ENCODE measurements around the gene CLCC1. TPM values are rescaled to one million over a fixed set of nuclear protein-coding genes. Genes with fewer than 3 reads are reported as not detected.
"Not testable (repeated sequence)": the region's sequence is repeated elsewhere in the genome, so short reads cannot be mapped to it uniquely, and the experiment has no call there.

Gene CLCC1
- total RNA-seq, 1 experiment from 2014 or later = 18.8 TPM

DNA sequence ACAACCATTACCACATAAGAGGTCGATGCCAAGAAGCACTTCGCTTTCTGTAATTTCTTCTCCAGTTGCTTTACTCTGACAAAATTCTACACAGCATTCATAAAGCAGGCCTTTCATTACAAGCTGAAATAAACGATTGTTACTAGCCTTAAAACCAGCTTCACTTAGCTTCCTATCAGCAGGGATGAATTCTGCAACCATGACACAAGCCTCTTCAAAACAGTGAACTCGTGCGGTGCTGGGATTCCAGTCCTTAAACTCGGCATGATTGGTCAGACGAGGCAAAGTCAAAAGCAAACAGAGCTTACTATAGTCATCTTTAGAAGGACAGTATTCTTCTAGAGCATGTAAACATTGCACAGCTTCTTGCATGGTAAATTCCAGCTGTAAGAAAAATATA, 48.1 kb upstream of the CLCC1 start:
- TF ChIP-seq, protein P1, sequence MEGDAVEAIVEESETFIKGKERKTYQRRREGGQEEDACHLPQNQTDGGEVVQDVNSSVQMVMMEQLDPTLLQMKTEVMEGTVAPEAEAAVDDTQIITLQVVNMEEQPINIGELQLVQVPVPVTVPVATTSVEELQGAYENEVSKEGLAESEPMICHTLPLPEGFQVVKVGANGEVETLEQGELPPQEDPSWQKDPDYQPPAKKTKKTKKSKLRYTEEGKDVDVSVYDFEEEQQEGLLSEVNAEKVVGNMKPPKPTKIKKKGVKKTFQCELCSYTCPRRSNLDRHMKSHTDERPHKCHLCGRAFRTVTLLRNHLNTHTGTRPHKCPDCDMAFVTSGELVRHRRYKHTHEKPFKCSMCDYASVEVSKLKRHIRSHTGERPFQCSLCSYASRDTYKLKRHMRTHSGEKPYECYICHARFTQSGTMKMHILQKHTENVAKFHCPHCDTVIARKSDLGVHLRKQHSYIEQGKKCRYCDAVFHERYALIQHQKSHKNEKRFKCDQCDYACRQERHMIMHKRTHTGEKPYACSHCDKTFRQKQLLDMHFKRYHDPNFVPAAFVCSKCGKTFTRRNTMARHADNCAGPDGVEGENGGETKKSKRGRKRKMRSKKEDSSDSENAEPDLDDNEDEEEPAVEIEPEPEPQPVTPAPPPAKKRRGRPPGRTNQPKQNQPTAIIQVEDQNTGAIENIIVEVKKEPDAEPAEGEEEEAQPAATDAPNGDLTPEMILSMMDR (conservative IDR thresholded peaks at IDR 0.05) = no peak
- H4K5ac ChIP-seq (ENCODE audit: insufficient read length, low read depth, low read length) = no peak overlapping the region
- no peaks in the 10 kb centered on the region for H3K4me1 Mint-ChIP-seq
- WGBS (ENCODE audit: extremely low coverage, insufficient read length, low lambda C conversion rate) = no CpG with 5 or more reads among the region's 7 CpGs
- H3K4me1 ChIP-seq (ENCODE audit: insufficient read depth, low read length) = no peaks in the 10 kb centered on the region
- H3K27ac ChIP-seq (ENCODE audit: insufficient read length, low read depth, low read length) = no peak overlapping the region
- H3K23ac ChIP-seq (ENCODE audit: insufficient read length, low read depth, low read length) = no peak overlapping the region
- H3K56ac ChIP-seq (ENCODE audit: insufficient read length, low read depth, low read length) = no peak overlapping the region
- H3K36me3 Mint-ChIP-seq (ENCODE audit: insufficient read depth in 1 of 3, low read depth in 3 of 3) = peaks cover 0 to 3% (median 2%) of the 10 kb centered on the region in 3 experiments; a peak in 2 of 7 replicates
- no peak overlapping the region for H3K4ac ChIP-seq (ENCODE audit: low read depth, low read length)
- H3K27ac Mint-ChIP-seq = no peak overlapping the region
- no peak overlapping the region for H3K9ac ChIP-seq (ENCODE audit: extremely low read depth, insufficient read length, low read length)
- no peak overlapping the region for H4K91ac ChIP-seq (ENCODE audit: insufficient read length, low read depth, low read length)
- no peak overlapping the region for H3K18ac ChIP-seq (ENCODE audit: insufficient read length, low read depth, low read length)
- H2BK20ac ChIP-seq (ENCODE audit: low read depth, low read length, poor library complexity, severe bottlenecking) = no peak overlapping the region
- DNase-seq = no peak
- H2BK5ac ChIP-seq (ENCODE audit: insufficient read length, low read length) = no peak overlapping the region
- no peaks in the 10 kb centered on the region for H3K79me2 ChIP-seq (ENCODE audit: insufficient read depth, low read length)
- H3K14ac ChIP-seq (ENCODE audit: insufficient read depth, low read length) = no peak overlapping the region
- H3K9me3 ChIP-seq (ENCODE audit: control insufficient read depth, low read depth, low read length) = no peaks in the 10 kb centered on the region
- H2BK15ac ChIP-seq (ENCODE audit: low read depth, low read length) = no peak overlapping the region
- no peaks in the 10 kb centered on the region for H3K23me2 ChIP-seq (ENCODE audit: insufficient read length, low read depth, low read length, poor library complexity, severe bottlenecking)
- no peak overlapping the region for H3K4me2 ChIP-seq (ENCODE audit: insufficient read depth, insufficient read length, low read length)
- H2BK12ac ChIP-seq (ENCODE audit: insufficient read length, low read depth, low read length) = no peak overlapping the region
- no peak overlapping the region for H2AK5ac ChIP-seq (ENCODE audit: insufficient read length, low read length)
- no peaks in the 10 kb centered on the region for H3K27me3 Mint-ChIP-seq (ENCODE audit: low read depth)
- no peak overlapping the region for H2AFZ ChIP-seq (ENCODE audit: low read length)
- no peaks in the 10 kb centered on the region for H3K79me1 ChIP-seq (ENCODE audit: insufficient read depth, low read depth, low read length, poor library complexity, severe bottlenecking)
- no peak overlapping the region for H2BK120ac ChIP-seq (ENCODE audit: low read depth, low read length, poor library complexity, severe bottlenecking)
- H3K27me3 ChIP-seq (ENCODE audit: insufficient read depth, low read length) = no peaks in the 10 kb centered on the region
- no peak overlapping the region for H3T11ph ChIP-seq (ENCODE audit: low read length)
- no peak overlapping the region for H4K8ac ChIP-seq (replicated peaks; ENCODE audit: insufficient read length, low read depth, low read length)
- no peaks in the 10 kb centered on the region for H3K9me3 Mint-ChIP-seq
- H3K4me3 Mint-ChIP-seq = no peak overlapping the region
- H4K20me1 ChIP-seq (ENCODE audit: control insufficient read depth, insufficient read depth, insufficient read length) = no peaks in the 10 kb centered on the region

DNA sequence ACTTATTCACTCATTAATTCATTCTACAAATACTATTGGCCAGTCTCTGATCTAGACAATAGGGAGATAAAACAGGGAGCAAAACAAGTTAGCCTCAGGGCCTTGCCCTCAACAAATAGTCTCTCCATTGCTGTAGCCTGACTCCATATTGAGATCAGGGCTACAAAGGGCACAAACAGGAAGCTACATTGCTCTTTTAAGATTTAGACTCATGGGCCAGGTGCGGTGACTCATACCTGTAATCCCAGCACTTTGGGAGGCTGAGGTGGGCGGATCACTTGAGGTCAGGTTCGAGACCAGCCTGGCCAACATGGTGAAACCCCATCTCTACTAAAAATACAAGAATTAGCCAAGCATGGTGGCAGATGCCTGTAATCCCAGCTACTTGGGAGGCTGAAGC, 33.3 kb upstream of the CLCC1 start:
- not testable (repeated sequence) for H3T11ph ChIP-seq (ENCODE audit: low read length); H3K27ac Mint-ChIP-seq; H3K79me1 ChIP-seq (ENCODE audit: insufficient read depth, low read depth, low read length, poor library complexity, severe bottlenecking); H3K4me2 ChIP-seq (ENCODE audit: insufficient read depth, insufficient read length, low read length); H3K79me2 ChIP-seq (ENCODE audit: insufficient read depth, low read length); DNase-seq; H3K4ac ChIP-seq (ENCODE audit: low read depth, low read length); H3K23ac ChIP-seq (ENCODE audit: insufficient read length, low read depth, low read length); H3K4me3 Mint-ChIP-seq; H3K9me3 ChIP-seq (ENCODE audit: control insufficient read depth, low read depth, low read length); H3K18ac ChIP-seq (ENCODE audit: insufficient read length, low read depth, low read length); H2BK15ac ChIP-seq (ENCODE audit: low read depth, low read length); H4K5ac ChIP-seq (ENCODE audit: insufficient read length, low read depth, low read length); H2BK20ac ChIP-seq (ENCODE audit: low read depth, low read length, poor library complexity, severe bottlenecking); H4K20me1 ChIP-seq (ENCODE audit: control insufficient read depth, insufficient read depth, insufficient read length); H2BK5ac ChIP-seq (ENCODE audit: insufficient read length, low read length); H2AK5ac ChIP-seq (ENCODE audit: insufficient read length, low read length); H4K8ac ChIP-seq (replicated peaks; ENCODE audit: insufficient read length, low read depth, low read length); H4K91ac ChIP-seq (ENCODE audit: insufficient read length, low read depth, low read length); H3K4me1 Mint-ChIP-seq; H3K23me2 ChIP-seq (ENCODE audit: insufficient read length, low read depth, low read length, poor library complexity, severe bottlenecking); H3K27me3 ChIP-seq (ENCODE audit: insufficient read depth, low read length); H3K56ac ChIP-seq (ENCODE audit: insufficient read length, low read depth, low read length); H2BK120ac ChIP-seq (ENCODE audit: low read depth, low read length, poor library complexity, severe bottlenecking); H3K4me1 ChIP-seq (ENCODE audit: insufficient read depth, low read length); H3K14ac ChIP-seq (ENCODE audit: insufficient read depth, low read length); H3K9ac ChIP-seq (ENCODE audit: extremely low read depth, insufficient read length, low read length); H3K27me3 Mint-ChIP-seq (ENCODE audit: low read depth); H2BK12ac ChIP-seq (ENCODE audit: insufficient read length, low read depth, low read length); H2AFZ ChIP-seq (ENCODE audit: low read length); H3K27ac ChIP-seq (ENCODE audit: insufficient read length, low read depth, low read length)
- WGBS (ENCODE audit: extremely low coverage, insufficient read length, low lambda C conversion rate) = no CpG with 5 or more reads among the region's 3 CpGs
- peaks cover 5 to 10% of the 10 kb centered on the region in 2 experiments for H3K9me3 Mint-ChIP-seq
- H3K36me3 Mint-ChIP-seq (ENCODE audit: insufficient read depth in 1 of 3, low read depth in 3 of 3) = peaks cover 15 to 31% (median 23%) of the 10 kb centered on the region in 3 experiments
